ENCODE results near the gene HCRTR1.

DNA sequence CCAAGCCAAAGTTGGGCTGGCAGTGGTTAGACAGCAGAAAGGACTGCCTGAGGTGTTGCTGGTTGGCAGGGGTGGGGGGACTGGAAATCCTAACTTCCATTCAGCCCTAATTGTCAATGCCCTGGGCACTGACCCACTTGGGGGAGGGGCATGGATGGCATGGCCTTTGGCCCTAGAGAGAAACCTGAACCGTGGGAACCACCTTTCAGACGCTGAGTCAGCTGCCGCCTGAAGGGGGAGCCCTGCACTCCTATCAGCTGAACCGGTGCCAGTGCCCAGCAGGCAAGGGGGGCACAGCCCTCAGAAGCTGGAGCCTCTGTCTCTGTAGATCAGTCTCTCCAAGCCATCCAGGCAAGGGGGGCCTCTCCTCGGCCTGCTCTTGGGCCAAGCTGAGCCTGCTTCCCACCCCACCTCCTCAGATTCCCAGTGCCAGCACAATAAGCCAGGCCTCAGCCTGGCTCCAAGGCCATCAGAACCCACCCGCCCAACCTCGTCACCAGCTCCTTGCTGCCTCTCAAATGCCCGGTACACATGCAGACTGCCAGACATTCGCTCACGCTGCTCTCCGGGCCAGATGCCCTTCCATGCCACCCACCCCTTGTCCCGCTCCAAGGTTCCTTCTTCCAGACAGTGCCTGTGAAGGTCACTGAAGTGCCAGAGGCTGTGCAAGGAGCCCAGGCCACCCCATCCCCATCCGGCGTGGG, 29.6 kb upstream of the HCRTR1 start:
- TF ChIP-seq CTCF (IDR thresholded peaks at IDR 0.05): peak; percentile 38 to 61 (median 56)
- no peak for TF ChIP-seq POLR2A (IDR thresholded peaks at IDR 0.05)

Measured in right lobe of liver (tissue), 4 donors.